ENCODE measurements around the gene ADH4. TPM values are rescaled to one million over a fixed set of nuclear protein-coding genes. Genes with fewer than 3 reads are reported as not detected.
"Not testable (repeated sequence)": the region's sequence is repeated elsewhere in the genome, so short reads cannot be mapped to it uniquely, and the experiment has no call there.

ADH4 gene
- total RNA-seq, 1 donor from 2014 or later = 0.38 TPM

- no peak for ATAC-seq
- H3K9me3 ChIP-seq = no peaks in the 10 kb centered on the region
- intact Hi-C loops (cut with DNase I) = no loop called here
Observed at GRCh38 chr4:99117876-99118693, 26.0 kb downstream of the ADH4 start.

GRCh38 chr4:99117122-99117841, 26.8 kb downstream of the ADH4 start:
- H3K4me3 ChIP-seq; DNase-seq; H3K27ac ChIP-seq; H3K36me3 ChIP-seq; H3K27me3 ChIP-seq; ATAC-seq; H3K4me1 ChIP-seq; H3K9me3 ChIP-seq; intact Hi-C loops (cut with DNase I): not testable (repeated sequence)

More at GRCh38 chr4:99117876-99118693, 26.0 kb downstream of the ADH4 start:
- Histone ChIP-seq H3K27me3 (no peaks in the 10 kb centered on the region), H3K27ac (no peak overlapping the region), H3K36me3 (no peaks in the 10 kb centered on the region), H3K4me1 (no peaks in the 10 kb centered on the region), H3K4me3 (no peak overlapping the region)
- DNase-seq = no peak
- TF ChIP-seq, protein P1, sequence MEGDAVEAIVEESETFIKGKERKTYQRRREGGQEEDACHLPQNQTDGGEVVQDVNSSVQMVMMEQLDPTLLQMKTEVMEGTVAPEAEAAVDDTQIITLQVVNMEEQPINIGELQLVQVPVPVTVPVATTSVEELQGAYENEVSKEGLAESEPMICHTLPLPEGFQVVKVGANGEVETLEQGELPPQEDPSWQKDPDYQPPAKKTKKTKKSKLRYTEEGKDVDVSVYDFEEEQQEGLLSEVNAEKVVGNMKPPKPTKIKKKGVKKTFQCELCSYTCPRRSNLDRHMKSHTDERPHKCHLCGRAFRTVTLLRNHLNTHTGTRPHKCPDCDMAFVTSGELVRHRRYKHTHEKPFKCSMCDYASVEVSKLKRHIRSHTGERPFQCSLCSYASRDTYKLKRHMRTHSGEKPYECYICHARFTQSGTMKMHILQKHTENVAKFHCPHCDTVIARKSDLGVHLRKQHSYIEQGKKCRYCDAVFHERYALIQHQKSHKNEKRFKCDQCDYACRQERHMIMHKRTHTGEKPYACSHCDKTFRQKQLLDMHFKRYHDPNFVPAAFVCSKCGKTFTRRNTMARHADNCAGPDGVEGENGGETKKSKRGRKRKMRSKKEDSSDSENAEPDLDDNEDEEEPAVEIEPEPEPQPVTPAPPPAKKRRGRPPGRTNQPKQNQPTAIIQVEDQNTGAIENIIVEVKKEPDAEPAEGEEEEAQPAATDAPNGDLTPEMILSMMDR (IDR thresholded peaks at IDR 0.05) = peak; percentile 49

DNA sequence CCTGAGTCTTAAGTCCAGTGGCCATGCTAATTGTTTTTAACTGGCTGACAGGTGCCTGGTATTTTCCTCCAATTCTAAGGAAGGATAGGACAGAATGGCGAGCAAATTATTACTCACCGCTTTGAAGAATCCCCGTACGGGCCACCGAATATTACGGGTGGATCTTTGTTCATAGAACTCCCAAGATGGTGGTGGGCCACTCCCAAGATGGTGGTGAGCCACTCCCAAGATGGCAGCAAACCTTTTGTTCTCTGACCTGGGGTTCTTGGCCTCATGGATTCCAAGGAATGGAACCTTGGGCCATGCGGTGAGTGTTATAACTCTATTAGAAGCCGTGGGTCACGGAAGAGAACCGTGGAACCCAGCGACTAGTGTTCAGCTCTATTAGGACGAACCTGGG, 34.8 kb downstream of the ADH4 start:
- H3K9me3 ChIP-seq; intact Hi-C loops (cut with DNase I); H3K4me3 ChIP-seq; H3K27ac ChIP-seq; ATAC-seq; H3K4me1 ChIP-seq; H3K27me3 ChIP-seq; DNase-seq; H3K36me3 ChIP-seq: not testable (repeated sequence)

DNA sequence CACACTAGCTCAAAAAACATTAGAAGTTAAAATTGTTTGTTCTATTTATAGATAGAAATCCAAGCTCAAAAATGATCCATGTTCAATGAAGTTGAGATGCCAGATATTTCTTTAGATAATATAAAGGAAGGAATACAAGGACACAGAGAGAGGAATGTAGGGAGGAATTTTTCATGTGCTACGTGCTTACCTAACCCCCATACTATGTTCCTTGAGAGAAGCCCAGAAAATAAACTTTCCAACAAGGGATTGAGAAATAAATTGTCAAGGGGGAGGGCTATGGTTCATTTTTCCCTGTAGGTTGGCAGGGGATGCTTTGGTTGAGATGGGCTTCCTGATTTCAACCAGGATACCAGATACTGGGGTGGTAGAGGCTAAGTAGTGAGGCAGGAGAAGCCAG, 39.9 kb downstream of the ADH4 start:
- TF ChIP-seq, protein P1 (IDR thresholded peaks at IDR 0.05) = no peak
- DNase-seq = no peak
- Histone ChIP-seq H3K27ac (no peak overlapping the region), H3K9me3 (no peaks in the 10 kb centered on the region), H3K4me3 (no peak overlapping the region), H3K4me1 (no peaks in the 10 kb centered on the region), H3K36me3 (no peaks in the 10 kb centered on the region), H3K27me3 (no peaks in the 10 kb centered on the region)
- no peak for ATAC-seq
- intact Hi-C loops (cut with DNase I) = no loop called here

DNA sequence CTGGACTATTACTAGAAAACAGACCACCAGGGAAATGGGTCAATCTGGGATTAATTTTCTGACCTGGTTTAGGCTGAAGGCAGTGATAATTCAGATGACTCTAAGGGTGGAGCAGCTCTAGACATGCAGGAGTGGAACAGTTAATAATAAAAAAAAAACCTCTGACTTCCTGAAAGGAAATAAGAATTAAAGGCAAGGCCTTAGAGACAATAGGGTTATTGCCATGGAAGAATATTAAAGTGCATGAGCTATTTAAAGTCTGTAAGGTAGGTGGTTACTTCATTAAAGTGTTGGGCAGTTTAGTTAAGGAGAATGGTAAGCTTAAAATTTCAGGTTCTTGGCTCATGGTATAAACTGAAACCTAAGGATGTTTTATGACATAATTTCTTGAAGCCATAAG, 40.9 kb downstream of the ADH4 start:
- Histone ChIP-seq H3K4me1 (no peaks in the 10 kb centered on the region), H3K4me3 (no peak overlapping the region), H3K9me3 (no peaks in the 10 kb centered on the region), H3K27ac (no peak overlapping the region), H3K27me3 (no peaks in the 10 kb centered on the region), H3K36me3 (no peaks in the 10 kb centered on the region)
- no peak for ATAC-seq
- TF ChIP-seq, protein P1 (IDR thresholded peaks at IDR 0.05) = no peak
- DNase-seq = no peak
- intact Hi-C loops (cut with DNase I) = no loop called here

- Histone ChIP-seq H3K4me1 (no peaks in the 10 kb centered on the region), H3K36me3 (no peaks in the 10 kb centered on the region), H3K9me3 (no peaks in the 10 kb centered on the region), H3K27me3 (no peaks in the 10 kb centered on the region), H3K27ac (no peak overlapping the region), H3K4me3 (no peak overlapping the region)
- intact Hi-C loops (cut with DNase I) = no loop called here
- TF ChIP-seq, protein P1 (IDR thresholded peaks at IDR 0.05) = no peak
- DNase-seq (no peak), ATAC-seq (no peak)
Observed at GRCh38 chr4:99102634-99103033, 41.5 kb downstream of the ADH4 start.

Data from upper lobe of right lung (tissue), 1 donor.